Stimulated activated naive CD8-positive, alpha-beta T cell treated with anti-CD3 and anti-CD28 coated beads, Interleukin-15, amount 100 ng/mL, for 72 hours (primary cell): ENCODE measurements around the gene C14orf132.

Experiments
- ATAC-seq: fragments of 150-1000 bp; cut with Tn5 transposase; 2 replicates; pipeline ENCODE4 v1.10.0; 2021; ENCODE audit warnings: mild to moderate bottlenecking, moderate library complexity
- DNase-seq, 2 donors: peaks; one replicate each; pipeline ENCODE4 v3.0.0; 2021 to 2022
- H3K27ac Mint-ChIP-seq, 2 donors: one replicate each; pipeline ENCODE4 v1.8.0; 2022; ENCODE audit warnings: mild to moderate bottlenecking in 2 of 2, mixed read lengths in 2 of 2, moderate library complexity in 2 of 2
- H3K27me3 Mint-ChIP-seq: one replicate; pipeline ENCODE4 v1.8.0; 2022; ENCODE audit warnings: mixed read lengths
- H3K4me1 Mint-ChIP-seq: one replicate; pipeline ENCODE4 v1.8.0; 2022; ENCODE audit warnings: mild to moderate bottlenecking, mixed read lengths
- H3K4me3 Mint-ChIP-seq, 2 donors: one replicate each; pipeline ENCODE4 v1.8.0; 2022; ENCODE audit warnings: mild to moderate bottlenecking in 2 of 2, mixed read lengths in 2 of 2, moderate library complexity in 1 of 2
- H3K9me3 Mint-ChIP-seq, 2 donors: one replicate each; pipeline ENCODE4 v1.8.0; 2022; ENCODE audit warnings: mixed read lengths in 2 of 2

The C14orf132 gene

GRCh38 chr14:96052541-96053247 is 13.5 kb downstream of the C14orf132 start:
- H3K27ac Mint-ChIP-seq = no peak overlapping the region
- H3K27me3 Mint-ChIP-seq = peaks cover 40% of the 10 kb centered on the region
- H3K4me1 Mint-ChIP-seq = no peaks in the 10 kb centered on the region
- no peak for DNase-seq
- H3K9me3 Mint-ChIP-seq = no peaks in the 10 kb centered on the region
- no peak for ATAC-seq
- H3K4me3 Mint-ChIP-seq = no peak overlapping the region

GRCh38 chr14:96053248-96053599 is 14.1 kb downstream of the C14orf132 start:
- Mint-ChIP-seq H3K9me3 (no peaks in the 10 kb centered on the region), H3K27ac (no peak overlapping the region), H3K4me3 (no peak overlapping the region), H3K27me3 (peaks cover 45% of the 10 kb centered on the region), H3K4me1 (no peaks in the 10 kb centered on the region)
- ATAC-seq (no peak), DNase-seq (no peak)

- no peaks in the 10 kb centered on the region for H3K4me1 Mint-ChIP-seq
- H3K27me3 Mint-ChIP-seq = peaks cover 51% of the 10 kb centered on the region
- no peak overlapping the region for H3K27ac Mint-ChIP-seq
- no peaks in the 10 kb centered on the region for H3K9me3 Mint-ChIP-seq
- DNase-seq (no peak), ATAC-seq (no peak)
- H3K4me3 Mint-ChIP-seq = no peak overlapping the region
Measured at GRCh38 chr14:96053600-96054381, 14.6 kb downstream of the C14orf132 start.

- DNase-seq = no peak
- Mint-ChIP-seq H3K4me1 (no peaks in the 10 kb centered on the region), H3K27me3 (peaks cover 52% of the 10 kb centered on the region), H3K27ac (no peak overlapping the region), H3K4me3 (no peak overlapping the region), H3K9me3 (no peaks in the 10 kb centered on the region)
- ATAC-seq = no peak
Measured at GRCh38 chr14:96054661-96055060, 15.5 kb downstream of the C14orf132 start.

- ATAC-seq (no peak), DNase-seq (no peak)
- Mint-ChIP-seq H3K27me3 (peaks cover 52% of the 10 kb centered on the region), H3K27ac (no peak overlapping the region), H3K4me1 (no peaks in the 10 kb centered on the region), H3K4me3 (no peak overlapping the region), H3K9me3 (no peaks in the 10 kb centered on the region)
Measured at GRCh38 chr14:96055065-96055752, 16.0 kb downstream of the C14orf132 start.

GRCh38 chr14:96055753-96056508 is 16.8 kb downstream of the C14orf132 start:
- Mint-ChIP-seq H3K27me3 (peaks cover 52% of the 10 kb centered on the region), H3K9me3 (no peaks in the 10 kb centered on the region), H3K4me3 (no peak overlapping the region), H3K4me1 (no peaks in the 10 kb centered on the region), H3K27ac (no peak overlapping the region)
- ATAC-seq = no peak
- no peak for DNase-seq

- H3K27me3 Mint-ChIP-seq = peaks cover 47% of the 10 kb centered on the region
Measured at GRCh38 chr14:96056509-96057422, 17.6 kb downstream of the C14orf132 start.

GRCh38 chr14:96057738-96058137 is 18.6 kb downstream of the C14orf132 start:
- DNase-seq (no peak), ATAC-seq (no peak)
- no peaks in the 10 kb centered on the region for H3K4me1 Mint-ChIP-seq
- peak overlapping the region in 1 of 2 donors; percentile 57 for H3K27ac Mint-ChIP-seq
- no peak overlapping the region for H3K4me3 Mint-ChIP-seq
- H3K27me3 Mint-ChIP-seq = peaks cover 53% of the 10 kb centered on the region
- no peaks in the 10 kb centered on the region for H3K9me3 Mint-ChIP-seq

More at GRCh38 chr14:96056509-96057422, 17.6 kb downstream of the C14orf132 start:
- no peaks in the 10 kb centered on the region for H3K9me3 Mint-ChIP-seq
- no peak overlapping the region for H3K27ac Mint-ChIP-seq
- ATAC-seq = no peak
- H3K4me1 Mint-ChIP-seq = no peaks in the 10 kb centered on the region
- no peak overlapping the region for H3K4me3 Mint-ChIP-seq
- no peak for DNase-seq

GRCh38 chr14:96058576-96059200 is 19.5 kb downstream of the C14orf132 start:
- ATAC-seq = no peak
- peak overlapping the region in 1 of 2 donors; percentile 67 for H3K27ac Mint-ChIP-seq

GRCh38 chr14:96059519-96060135 is 20.5 kb downstream of the C14orf132 start:
- Mint-ChIP-seq H3K27me3 (peaks cover 47% of the 10 kb centered on the region), H3K27ac (no peak overlapping the region), H3K4me3 (no peak overlapping the region), H3K9me3 (no peaks in the 10 kb centered on the region), H3K4me1 (no peaks in the 10 kb centered on the region)
- DNase-seq (no peak), ATAC-seq (no peak)

More at GRCh38 chr14:96058576-96059200, 19.5 kb downstream of the C14orf132 start:
- Mint-ChIP-seq H3K27me3 (peaks cover 54% of the 10 kb centered on the region), H3K4me3 (no peak overlapping the region), H3K9me3 (no peaks in the 10 kb centered on the region), H3K4me1 (no peaks in the 10 kb centered on the region)
- DNase-seq = no peak

- no peak for ATAC-seq
- no peak for DNase-seq
- no peaks in the 10 kb centered on the region for H3K4me1 Mint-ChIP-seq
- no peak overlapping the region for H3K4me3 Mint-ChIP-seq
- no peaks in the 10 kb centered on the region for H3K9me3 Mint-ChIP-seq
- peaks cover 41% of the 10 kb centered on the region for H3K27me3 Mint-ChIP-seq
- H3K27ac Mint-ChIP-seq = no peak overlapping the region
Measured at GRCh38 chr14:96060186-96060933, 21.2 kb downstream of the C14orf132 start.

- no peak for ATAC-seq
- H3K27ac Mint-ChIP-seq = no peak overlapping the region
- peaks cover 46% of the 10 kb centered on the region for H3K27me3 Mint-ChIP-seq
- no peak overlapping the region for H3K4me3 Mint-ChIP-seq
- no peaks in the 10 kb centered on the region for H3K4me1 Mint-ChIP-seq
- no peaks in the 10 kb centered on the region for H3K9me3 Mint-ChIP-seq
- DNase-seq = no peak
Measured at GRCh38 chr14:96062010-96062409, 22.8 kb downstream of the C14orf132 start.

- DNase-seq (no peak), ATAC-seq (no peak)
- Mint-ChIP-seq H3K27ac (peak overlapping the region in 1 of 2 donors; percentile 62), H3K4me3 (no peak overlapping the region), H3K4me1 (no peaks in the 10 kb centered on the region), H3K27me3 (peaks cover 44% of the 10 kb centered on the region), H3K9me3 (no peaks in the 10 kb centered on the region)
Measured at GRCh38 chr14:96062506-96062905, 23.3 kb downstream of the C14orf132 start.
